ENCODE results near the gene TMEM63B.

TMEM63B gene

DNA sequence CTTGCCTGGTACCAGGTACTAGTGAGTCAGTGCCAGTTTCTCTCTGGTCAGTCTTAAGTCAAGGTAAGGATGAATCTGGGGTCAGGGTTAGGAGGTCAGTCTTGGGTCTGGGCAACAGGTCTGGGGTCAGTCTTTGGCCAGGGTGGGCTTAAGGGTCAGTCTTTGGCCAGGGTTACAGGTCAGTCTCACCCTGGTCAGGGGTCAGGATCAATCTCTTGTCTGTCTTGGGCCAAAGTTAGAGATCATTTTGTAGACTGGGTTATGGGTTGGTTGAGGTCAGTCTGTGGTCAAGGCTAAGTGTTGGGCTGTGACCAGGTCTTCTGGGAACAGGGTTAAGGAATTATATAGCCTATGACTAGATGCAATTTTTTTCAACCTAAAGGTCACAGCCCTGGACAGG, 18.5 kb downstream of the TMEM63B start:
- DNase-seq, result no peak

DNA sequence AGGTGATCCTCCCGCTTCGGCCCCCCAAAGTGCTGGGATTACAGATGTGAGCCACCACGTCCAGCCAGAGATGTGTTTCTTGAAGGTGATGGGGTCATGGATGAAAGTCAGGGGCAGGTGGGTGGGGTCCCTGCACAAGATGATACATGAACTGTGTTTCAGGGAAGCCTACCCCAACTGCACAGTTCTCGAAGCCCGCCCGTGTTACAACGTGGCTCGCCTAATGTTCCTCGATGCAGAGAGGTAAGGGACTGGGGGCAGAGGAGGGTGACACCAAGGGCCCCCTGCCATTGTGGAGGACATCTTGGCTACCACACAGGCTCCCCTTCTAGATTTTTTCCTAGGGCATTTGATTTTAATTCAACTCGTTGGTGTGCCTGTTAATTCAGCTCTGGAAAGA, 19.3 kb downstream of the TMEM63B start:
- no peak for DNase-seq

DNA sequence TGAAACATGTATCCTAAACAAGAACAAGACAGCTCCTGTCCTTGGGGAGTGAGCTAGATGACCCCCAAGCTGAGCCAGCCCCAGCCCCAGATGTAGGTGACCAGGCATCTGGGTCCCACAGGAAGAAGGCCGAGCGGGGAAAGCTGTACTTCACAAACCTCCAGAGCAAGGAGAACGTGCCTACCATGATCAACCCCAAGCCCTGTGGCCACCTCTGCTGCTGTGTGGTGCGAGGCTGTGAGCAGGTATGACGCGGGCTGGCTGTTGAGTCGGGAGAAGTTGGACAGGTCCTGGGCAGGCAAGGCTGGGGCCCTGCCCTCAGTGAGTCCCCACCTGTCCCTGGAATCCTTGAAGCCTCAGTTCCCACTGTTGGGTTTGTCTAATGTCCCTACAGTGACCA, 19.9 kb downstream of the TMEM63B start:
- no peak for DNase-seq

DNA sequence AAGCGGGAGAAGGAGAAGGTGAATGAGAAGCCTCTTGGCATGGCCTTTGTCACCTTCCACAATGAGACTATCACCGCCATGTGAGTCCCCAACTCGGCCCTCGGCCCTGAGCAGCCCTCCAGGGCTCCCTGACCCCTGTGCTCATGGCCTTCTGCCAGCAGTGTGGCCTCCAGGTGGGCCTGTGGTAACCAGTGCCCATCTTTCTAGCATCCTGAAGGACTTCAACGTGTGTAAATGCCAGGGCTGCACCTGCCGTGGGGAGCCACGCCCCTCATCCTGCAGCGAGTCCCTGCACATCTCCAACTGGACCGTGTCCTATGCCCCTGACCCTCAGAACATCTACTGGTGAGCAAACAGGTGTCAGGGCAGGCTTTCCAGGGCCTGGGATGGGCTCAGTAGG, 21.0 kb downstream of the TMEM63B start:
- DNase-seq, result no peak

DNA sequence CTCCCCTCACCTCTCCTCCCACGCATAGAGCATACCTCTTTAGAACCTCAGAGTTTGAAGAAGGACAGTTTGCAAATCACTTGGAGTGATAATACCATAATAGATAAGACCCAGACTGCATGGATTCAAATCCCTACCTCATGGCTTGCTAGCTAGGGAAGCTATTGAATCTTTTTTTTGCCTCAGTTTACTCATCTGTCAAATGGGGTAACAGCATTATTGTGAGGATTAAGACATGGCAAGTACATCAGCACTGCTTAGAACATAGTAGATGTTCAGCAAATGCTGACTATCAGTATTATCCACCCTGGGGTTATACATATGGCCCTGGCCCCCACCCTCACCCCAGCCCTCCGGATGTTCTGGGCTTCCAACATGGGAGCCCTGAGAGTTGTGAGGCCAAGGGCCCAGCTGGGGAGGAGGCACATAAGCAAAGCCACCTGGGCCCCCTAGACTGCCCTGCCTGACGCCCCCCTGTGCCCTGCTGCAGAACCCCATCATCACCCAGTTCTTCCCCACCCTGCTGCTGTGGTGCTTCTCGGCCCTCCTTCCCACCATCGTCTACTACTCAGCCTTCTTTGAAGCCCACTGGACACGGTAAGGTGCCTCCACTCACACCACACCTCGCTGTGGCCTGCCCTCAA, 22.1 kb downstream of the TMEM63B start:
- DNase-seq, result no peak

DNA sequence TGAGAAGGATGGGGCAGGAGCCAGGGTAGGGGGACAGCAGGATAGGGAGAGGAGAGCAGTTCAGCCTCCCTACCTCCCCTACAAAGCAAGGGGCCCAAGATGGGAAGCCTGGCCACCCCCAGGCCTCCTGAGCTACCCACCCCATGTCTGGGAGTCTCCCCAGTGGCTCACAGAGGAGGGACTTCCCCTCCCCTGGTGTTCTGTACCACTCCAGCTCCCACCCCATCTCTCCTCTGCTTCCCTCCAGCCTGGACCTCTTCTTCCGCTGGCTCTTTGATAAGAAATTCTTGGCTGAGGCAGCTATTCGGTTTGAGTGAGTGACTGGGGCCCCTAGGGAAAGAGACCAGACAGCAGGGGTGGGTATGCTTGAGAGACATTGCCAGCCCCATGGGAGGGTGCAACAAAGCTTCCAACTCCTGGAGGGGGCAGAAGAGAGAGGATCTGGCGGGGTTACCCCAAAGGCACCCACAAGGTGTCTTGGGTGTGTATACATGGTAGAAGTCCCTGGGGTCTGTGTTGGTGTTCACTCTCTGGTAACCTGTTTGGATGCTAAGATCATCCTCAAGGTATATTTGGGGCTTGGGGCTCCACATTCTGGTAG, 23.1 kb downstream of the TMEM63B start:
- DNase-seq, result no peak

DNA sequence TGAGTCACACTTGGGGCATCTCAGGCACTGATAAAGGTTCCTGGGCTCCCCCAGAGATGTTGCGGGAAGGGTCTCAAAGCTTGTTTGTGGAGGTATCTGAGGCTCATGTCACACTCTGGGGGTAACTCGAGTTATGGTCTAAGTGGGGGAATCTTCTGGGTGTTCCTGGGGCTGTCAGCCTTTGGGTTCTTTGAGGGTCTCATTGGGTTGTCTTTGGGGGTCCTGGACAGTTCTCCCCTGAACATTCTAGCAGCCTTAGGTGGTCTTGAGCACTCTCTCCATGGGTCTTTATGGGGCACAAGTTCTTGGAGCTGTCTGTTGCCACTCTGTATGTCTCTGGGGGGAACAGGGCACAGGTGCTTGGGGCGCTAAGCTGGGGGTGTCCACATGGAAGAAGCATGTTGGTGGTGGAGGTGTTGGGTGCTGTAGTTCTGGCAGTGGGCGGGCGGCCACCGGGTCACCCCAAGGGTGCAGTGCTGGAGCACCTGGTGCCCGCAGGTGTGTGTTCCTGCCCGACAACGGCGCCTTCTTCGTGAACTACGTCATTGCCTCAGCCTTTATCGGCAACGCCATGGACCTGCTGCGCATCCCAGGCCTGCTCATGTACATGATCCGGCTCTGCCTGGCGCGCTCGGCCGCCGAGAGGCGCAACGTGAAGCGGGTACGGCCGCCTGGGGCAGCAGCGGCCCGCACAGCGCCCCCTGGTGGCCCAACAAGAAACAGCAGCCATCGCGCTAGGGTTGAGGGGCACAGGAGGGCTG, 24.2 kb downstream of the TMEM63B start:
- DNase-seq, result peak; percentile 85 to 87

DNA sequence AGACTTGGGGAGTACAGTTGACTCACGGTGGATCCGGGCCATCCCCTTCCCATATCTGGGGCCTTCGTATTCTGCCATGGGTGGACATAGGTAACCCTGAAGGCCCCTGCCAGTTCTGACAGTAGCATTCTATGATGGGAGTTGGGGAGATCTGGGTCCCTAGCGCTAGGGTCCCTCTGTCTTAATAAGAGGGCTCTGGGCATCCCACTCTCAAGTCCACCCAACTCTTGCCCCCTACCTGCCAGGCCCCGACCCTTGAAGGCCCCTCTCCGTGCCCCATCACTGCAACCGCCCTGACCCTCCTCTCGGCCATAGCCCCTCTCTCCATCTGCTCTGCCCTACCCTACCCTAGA, 24.7 kb downstream of the TMEM63B start:
- no peak for DNase-seq

DNA sequence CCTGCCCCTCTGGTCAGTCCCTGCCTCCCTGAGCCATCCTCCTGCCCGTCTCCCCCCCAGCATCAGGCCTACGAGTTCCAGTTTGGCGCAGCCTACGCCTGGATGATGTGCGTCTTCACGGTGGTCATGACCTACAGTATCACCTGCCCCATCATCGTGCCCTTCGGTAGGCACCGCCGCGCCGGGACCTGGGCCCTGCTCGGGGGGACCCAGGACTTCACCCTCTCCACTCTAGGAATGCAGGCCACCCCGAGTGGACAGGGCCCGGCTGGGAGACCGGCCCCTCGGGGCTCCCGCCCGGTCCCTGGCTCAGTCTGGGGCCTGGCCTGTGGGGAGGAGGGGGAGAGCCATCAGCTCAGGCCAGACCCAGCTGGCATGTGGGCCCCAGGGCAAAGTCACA, 25.2 kb downstream of the TMEM63B start:
- no peak for DNase-seq

DNA sequence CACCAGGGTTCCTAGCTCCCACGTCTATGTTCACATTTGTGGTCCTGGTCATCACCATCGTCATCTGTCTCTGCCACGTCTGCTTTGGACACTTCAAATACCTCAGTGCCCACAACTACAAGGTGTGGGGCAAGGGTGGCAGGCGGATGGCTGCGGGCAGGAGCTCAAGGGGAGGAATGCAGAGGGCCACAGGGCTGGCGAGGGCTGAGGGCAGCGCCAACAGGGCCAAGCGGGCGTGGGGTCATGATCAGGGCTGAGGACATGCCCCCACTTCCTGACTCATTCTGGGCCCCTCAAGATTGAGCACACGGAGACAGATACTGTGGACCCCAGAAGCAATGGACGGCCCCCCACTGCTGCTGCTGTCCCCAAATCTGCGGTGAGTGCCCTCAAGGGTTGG, 26.7 kb downstream of the TMEM63B start:
- DNase-seq, result no peak

DNA sequence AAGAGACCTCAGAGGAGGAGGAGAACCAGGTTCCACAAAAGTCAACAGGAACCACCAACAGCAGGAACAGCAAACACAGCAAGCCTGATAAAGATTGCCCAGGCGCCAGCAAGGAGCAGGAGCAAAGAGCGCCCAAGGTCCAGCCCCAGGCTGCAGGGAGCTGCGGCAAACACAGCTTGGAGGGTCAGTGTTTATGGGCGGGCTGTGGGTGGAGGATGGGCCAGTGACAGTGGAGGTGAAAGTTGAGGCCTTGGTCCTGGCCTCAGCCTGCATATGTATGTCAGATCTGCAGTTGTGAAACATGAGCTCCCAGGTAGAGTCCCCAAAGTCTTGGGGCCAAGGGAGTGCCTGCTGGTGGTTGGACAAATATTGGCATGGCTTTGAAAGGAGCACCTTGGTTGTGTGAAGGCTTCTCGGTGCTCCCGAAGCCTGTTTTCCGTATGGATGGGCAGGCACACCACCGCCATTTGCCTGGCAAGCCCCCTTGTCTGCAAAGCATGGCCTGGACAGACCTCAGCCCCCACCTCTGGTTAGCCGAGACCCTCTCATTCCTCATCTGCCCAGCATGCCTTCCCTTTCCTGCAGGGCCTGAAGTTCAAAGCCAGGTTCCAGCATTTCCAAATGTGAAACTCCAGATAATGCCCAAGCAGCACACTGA, 29.3 kb downstream of the TMEM63B start:
- no peak for DNase-seq

DNA sequence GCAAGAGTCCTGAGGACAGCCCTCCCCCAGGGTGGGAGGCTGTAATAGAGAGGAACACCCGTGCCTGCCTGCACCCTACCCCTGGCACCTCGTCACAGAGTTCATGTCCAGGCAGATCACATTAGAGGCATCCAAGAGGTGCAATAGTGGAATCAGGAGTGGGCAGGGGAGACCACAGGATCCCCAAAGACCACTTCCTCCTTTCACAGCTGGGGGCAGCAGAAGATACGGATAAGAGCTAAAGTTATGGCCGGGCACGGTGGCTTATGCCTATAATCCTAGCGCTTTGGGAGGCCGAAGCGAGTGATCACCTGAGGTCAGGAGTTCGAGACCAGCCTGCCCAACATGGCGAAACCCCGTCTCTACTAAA, 29.8 kb downstream of the TMEM63B start:
- DNase-seq, result no peak

DNA sequence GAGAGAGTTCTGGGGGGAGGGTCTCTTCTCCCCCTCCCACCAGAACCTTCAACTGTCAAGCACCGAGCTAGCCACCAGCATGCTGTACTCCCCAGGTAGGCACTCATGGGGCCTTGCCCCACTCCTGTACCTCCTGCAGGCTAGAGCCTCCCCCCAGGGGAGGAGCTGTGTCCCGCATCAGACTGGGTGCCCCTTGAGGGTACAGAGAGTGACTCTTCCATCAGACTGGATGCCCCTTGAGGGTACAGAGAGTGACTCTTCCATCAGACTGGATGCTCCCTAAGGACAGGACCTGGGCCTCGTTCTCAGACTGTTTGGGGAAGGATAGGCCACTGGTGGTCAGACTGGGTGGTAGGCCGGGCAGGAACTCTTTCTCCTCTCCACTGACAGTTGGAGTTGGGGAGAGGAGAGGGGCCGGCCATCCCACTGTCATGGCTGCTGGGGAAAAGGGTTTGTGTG, 31.4 kb downstream of the TMEM63B start, which contains the start of gene CAPN11:
TSS of gene CAPN11 (plus strand) at position 51 of the 459 bp plus-strand sequence. CDS start at position 80, 29 bp downstream.
- no peak for DNase-seq

DNA sequence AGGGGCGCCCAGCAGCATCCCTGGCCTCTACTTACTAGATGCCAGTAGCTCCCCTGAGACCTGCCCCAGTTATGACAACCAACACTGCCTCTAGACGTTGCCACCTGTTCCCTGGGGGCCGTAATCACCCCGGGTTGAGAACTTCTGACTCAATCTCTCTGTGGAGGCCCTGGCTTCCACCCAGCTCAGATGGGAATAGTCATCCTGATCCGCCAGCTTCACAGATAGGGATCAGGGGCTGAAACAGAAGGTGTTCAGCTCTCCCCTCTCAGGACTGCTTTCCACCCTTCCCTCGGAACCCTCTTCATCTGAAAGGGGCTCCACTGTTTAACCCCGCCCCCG, 34.6 kb downstream of the TMEM63B start:
- peak in 1 of 2 donors; percentile 9 for DNase-seq

DNA sequence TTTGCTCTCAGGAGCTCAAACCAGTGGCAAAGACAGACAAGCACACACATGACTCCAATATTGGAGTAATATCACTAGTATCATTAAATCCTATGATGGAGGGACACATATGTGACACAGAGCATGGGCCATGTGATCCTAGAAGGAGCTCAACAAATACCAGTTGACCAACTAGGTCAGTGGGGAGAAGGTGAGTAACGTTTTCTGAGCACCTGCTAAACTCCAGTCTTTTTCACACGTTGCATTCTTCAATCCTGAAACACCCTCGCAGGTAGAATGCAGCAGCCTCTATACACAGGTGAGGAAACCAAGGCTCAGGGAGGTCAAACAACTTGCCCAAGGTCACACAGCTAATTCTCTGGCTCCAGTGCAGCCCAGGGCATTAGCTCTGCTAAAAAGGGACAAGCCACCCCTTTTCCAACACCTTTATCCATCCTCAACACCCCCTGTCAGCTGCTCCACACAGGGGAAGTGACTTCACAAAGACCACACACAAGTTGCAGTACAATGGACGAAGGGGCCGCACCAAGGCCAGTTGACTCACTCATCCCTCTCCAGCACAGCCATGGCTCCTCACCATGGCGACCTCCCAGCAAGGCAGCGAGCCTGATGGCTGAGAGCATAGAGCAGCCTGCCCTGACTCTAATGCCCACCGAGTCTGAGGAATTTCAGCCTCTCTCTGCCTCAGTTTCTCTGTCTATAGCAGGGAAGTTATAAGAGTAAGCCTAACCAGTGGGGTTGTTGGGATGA, 35.7 kb downstream of the TMEM63B start:
- no peak for DNase-seq

DNA sequence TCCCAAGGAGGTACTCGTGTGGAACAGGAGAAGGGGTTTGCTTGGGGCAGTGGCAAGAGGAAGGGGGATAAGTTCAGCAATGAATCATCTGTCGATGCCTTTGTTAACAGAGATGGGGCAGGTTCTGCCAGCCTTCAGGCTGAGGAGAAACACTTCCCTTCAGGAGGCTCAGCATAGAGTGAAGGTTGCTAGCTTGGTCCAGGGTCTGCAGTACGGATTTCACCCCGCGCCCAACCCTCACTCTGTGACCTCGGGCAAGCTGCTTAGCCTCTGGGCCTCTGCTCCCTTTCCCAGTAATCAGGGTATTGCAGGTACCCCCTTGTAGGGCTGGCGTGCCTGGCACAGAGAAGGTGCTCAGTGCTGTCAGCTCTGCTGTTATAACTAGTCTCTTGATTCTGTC, 38.8 kb downstream of the TMEM63B start:
- DNase-seq, result no peak

DNA sequence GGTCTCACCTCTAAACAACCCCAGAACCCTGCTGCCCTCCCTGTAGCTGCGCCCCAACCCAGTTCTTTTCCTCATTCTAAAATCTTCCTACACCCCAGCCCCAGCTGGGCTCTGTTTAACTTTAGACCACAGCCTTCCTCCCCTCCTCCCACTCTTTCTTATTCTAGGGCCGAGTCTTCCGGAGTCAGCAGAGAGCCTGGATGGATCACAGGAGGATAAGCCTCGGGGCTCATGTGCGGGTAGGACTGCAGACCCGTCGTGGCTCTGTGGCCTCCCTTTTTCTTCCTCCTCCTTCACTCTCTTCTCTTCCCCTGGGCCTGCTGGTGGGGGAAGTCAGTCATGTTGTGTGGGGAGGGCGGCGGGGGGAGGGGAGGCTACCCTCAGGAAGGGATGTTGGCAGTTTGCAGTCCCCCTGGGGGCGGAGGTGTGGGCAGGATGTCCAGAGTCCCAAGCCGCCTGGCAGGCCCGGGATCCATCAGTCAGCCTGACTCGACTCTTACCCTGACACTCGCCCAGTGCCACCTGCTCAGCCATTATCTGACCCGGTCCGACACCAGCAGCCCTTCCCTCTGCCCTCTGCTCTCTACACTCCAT, 39.3 kb downstream of the TMEM63B start:
- DNase-seq, result no peak

DNA sequence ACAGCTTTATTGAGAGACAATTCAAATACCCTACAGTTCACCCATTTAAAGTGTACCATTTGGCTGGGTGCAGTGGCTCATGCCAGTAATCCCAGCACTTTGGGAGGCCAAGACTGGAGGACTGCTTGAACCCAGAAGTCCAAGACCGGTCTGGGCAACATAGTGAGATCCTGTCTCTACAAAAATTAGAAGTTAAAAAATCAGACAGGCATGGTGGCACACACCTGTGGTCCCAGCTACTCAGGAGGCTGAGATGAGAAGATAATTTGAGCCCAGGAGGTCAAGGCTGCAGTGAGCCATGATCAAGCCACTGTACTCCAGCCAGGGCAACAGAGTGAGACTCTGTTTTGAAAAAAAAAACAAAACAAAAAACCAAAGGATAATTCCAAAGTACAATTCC, 40.2 kb downstream of the TMEM63B start:
- no peak for DNase-seq

DNA sequence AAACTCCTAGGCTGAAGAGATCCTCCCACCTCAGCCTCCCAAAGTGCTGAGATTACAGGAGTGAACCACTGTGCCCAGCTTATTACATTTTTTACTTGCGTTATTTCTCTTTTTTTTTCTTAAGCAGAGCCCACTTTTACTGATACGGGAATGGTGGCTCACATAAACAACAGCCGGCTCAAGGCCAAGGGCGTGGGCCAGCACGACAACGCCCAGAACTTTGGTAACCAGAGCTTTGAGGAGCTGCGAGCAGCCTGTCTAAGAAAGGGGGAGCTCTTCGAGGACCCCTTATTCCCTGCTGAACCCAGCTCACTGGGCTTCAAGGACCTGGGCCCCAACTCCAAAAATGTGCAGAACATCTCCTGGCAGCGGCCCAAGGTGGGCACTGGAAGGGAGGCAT, 41.8 kb downstream of the TMEM63B start:
- no peak for DNase-seq

DNA sequence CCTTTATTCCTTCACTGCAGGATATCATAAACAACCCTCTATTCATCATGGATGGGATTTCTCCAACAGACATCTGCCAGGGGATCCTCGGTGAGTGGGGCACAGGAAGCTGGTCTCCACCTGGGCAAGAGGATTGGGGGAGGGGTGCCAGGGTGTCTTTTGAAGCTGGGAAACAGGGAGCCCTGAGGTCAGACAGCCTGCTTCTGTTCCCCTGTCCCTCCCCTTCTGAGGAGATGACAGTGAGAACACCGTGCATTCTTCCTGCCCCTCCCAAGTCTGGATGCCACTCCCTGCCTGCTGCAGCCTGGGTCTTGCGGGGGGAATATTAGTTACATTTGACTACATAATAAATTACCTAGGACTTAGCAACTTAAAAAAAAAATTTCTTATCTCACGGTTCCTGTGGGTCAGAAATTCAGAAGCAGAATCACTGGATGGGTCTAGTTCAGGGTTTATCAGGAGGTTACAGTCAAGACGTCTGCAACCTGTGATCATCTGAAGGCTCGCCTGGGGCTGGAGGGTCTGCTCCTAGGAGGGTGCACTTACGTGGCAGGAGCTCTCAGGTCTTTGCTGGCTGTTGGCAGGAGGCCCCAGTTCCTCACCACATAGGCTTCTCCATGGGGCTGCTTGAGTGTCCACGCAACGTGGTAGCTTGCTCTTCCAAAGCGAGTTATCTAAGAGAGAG, 42.7 kb downstream of the TMEM63B start:
- DNase-seq, result no peak

DNA sequence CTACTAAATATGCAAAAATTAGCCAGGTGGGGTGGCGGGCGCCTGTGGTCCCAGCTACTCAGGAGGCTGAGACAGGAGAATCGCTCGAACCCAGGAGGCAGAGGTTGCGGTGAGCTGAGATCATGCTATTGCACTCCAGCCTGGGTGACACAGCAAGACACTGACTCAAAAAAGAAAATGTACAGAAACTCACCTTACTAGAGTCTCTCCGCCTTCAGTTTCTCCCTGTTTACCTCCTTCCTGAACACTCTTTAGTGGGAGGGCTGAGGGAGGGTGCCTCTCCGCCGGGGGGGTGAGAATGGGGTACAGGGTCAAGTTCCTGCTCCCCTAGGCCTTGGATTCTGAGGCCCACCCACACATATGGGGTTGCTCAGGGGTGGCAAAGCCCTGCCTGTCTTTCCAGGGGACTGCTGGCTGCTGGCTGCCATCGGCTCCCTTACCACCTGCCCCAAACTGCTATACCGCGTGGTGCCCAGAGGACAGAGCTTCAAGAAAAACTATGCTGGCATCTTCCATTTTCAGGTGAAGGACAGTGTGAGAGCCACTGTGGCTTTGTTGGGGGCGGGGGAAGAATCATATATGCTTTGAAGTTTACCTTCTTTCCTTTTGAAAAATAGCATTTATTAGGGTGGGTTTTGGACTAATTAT, 44.7 kb downstream of the TMEM63B start:
- peak in 1 of 2 donors; percentile 48 for DNase-seq

All from stimulated activated CD4-positive, alpha-beta T cell treated with anti-CD3 and anti-CD28 coated beads, Interleukin-2, amount 100 ng/mL, for 24 hours (primary cell).